ENCODE results near the gene ERO1B. TPM values are rescaled to one million over a fixed set of nuclear protein-coding genes. Genes with fewer than 3 reads are reported as not detected.

The ERO1B gene
- total RNA-seq, 1 donor from 2014 or later: 3.1 TPM

GRCh38 chr1:236257216-236257615, 24.5 kb downstream of the ERO1B start:
- H3K27ac Mint-ChIP-seq (ENCODE audit: unreplicated experiment): no peak overlapping the region
- no peak overlapping the region for H3K4me3 Mint-ChIP-seq (ENCODE audit: unreplicated experiment)
- peaks cover 22% of the 10 kb centered on the region for H3K36me3 Mint-ChIP-seq (ENCODE audit: low read depth)
- H3K9me3 Mint-ChIP-seq (ENCODE audit: low read depth): peaks cover 37% of the 10 kb centered on the region
- no peaks in the 10 kb centered on the region for H3K4me1 Mint-ChIP-seq (ENCODE audit: low read depth)
- H3K27me3 Mint-ChIP-seq (ENCODE audit: low read depth): no peaks in the 10 kb centered on the region
- DNase-seq (ENCODE audit: low spot score): no peak
- TF ChIP-seq CTCF (IDR thresholded peaks at IDR 0.05): no peak

- peaks cover 14% of the 10 kb centered on the region for H3K9me3 Mint-ChIP-seq (ENCODE audit: low read depth)
These were observed 27.7 kb downstream of the ERO1B start for GRCh38 chr1:236253918-236254637.

DNA sequence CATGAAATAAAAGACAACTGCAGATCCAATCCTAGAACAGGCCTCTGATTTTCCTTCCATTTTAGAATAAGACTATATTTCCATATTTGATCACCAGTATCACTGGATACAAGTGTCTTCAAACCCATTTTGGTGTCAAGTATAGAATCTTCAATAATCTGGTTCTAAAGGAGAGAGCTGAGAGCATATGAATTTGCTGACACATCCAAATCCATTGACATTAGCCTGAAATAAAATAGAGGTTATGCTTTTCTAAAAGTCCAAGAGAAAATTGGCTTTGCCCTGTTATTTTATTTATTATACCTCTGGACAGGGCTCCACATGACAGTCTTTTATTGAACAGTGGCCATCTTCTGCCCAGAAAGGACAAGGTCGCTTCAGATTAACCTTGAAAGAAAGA, 28.6 kb downstream of the ERO1B start:
- peaks cover 8% of the 10 kb centered on the region for H3K36me3 Mint-ChIP-seq (ENCODE audit: low read depth)
- TF ChIP-seq CTCF (IDR thresholded peaks at IDR 0.05): no peak
- no peaks in the 10 kb centered on the region for H3K4me1 Mint-ChIP-seq (ENCODE audit: low read depth)
- no peak for DNase-seq (ENCODE audit: low spot score)
- no peak overlapping the region for H3K27ac Mint-ChIP-seq (ENCODE audit: unreplicated experiment)
- no peaks in the 10 kb centered on the region for H3K27me3 Mint-ChIP-seq (ENCODE audit: low read depth)
- no peak overlapping the region for H3K4me3 Mint-ChIP-seq (ENCODE audit: unreplicated experiment)
- H3K9me3 Mint-ChIP-seq (ENCODE audit: low read depth): peaks cover 9% of the 10 kb centered on the region

More at GRCh38 chr1:236253918-236254637, 27.7 kb downstream of the ERO1B start:
- DNase-seq (ENCODE audit: low spot score): no peak
- Mint-ChIP-seq H3K36me3 (ENCODE audit: low read depth) (peaks cover 9% of the 10 kb centered on the region), H3K27ac (ENCODE audit: unreplicated experiment) (no peak overlapping the region), H3K4me3 (ENCODE audit: unreplicated experiment) (no peak overlapping the region), H3K4me1 (ENCODE audit: low read depth) (no peaks in the 10 kb centered on the region), H3K27me3 (ENCODE audit: low read depth) (no peaks in the 10 kb centered on the region)
- TF ChIP-seq CTCF (IDR thresholded peaks at IDR 0.05): no peak

GRCh38 chr1:236251587-236251986, 30.2 kb downstream of the ERO1B start:
- no peaks in the 10 kb centered on the region for H3K9me3 Mint-ChIP-seq (ENCODE audit: low read depth)
- no peak for DNase-seq (ENCODE audit: low spot score)
- no peak for TF ChIP-seq CTCF (IDR thresholded peaks at IDR 0.05)

DNA sequence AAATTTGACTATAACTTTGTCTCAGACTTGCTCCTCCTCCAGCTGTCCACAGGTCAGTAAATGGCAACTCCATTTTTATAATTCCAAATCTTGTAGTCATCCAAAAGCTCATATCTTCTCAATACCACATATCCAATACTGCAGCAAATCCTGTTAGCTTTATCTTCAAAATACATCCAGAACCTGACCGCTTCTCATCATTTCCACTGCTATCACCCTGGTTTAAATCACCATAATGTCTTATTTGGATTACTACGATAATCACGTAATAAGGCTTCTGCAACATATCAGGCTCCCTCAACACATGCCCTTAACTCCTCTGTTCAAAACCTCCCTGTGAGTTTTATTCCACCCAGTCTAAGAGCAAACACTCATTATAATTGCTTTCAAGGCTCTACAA, 34.5 kb downstream of the ERO1B start:
- Mint-ChIP-seq H3K9me3 (ENCODE audit: low read depth) (no peaks in the 10 kb centered on the region), H3K36me3 (ENCODE audit: low read depth) (no peaks in the 10 kb centered on the region), H3K27ac (ENCODE audit: unreplicated experiment) (no peak overlapping the region), H3K27me3 (ENCODE audit: low read depth) (no peaks in the 10 kb centered on the region), H3K4me1 (ENCODE audit: low read depth) (no peaks in the 10 kb centered on the region), H3K4me3 (ENCODE audit: unreplicated experiment) (no peak overlapping the region)
- no peak for TF ChIP-seq CTCF (IDR thresholded peaks at IDR 0.05)
- DNase-seq (ENCODE audit: low spot score): no peak

More at GRCh38 chr1:236251587-236251986, 30.2 kb downstream of the ERO1B start:
- Mint-ChIP-seq H3K4me3 (ENCODE audit: unreplicated experiment) (no peak overlapping the region), H3K27ac (ENCODE audit: unreplicated experiment) (no peak overlapping the region), H3K36me3 (ENCODE audit: low read depth) (no peaks in the 10 kb centered on the region), H3K4me1 (ENCODE audit: low read depth) (no peaks in the 10 kb centered on the region), H3K27me3 (ENCODE audit: low read depth) (no peaks in the 10 kb centered on the region)
